HEK293 (cell line): ENCODE measurements around the gene OVCH2.

ENCODE experiments used
- CTCF ChIA-PET: fragments of 350-600 bp; formaldehyde crosslinking; extraction: SDS; loops from one replicate; lab custom pipeline; 2021; ENCODE audit warnings: antibody characterized with exemption; lab: Yijun Ruan, JAX
- POLR2A ChIA-PET: fragments of 300-600 bp; formaldehyde crosslinking; extraction: SDS; loops from one replicate; lab custom pipeline; 2020; ENCODE audit warnings: antibody characterized with exemption, inconsistent platforms; lab: Yijun Ruan, JAX
- H3K27ac ChIP-seq: fragments of 200-500 bp; sonication (Bioruptor generic); 2 replicates; pipeline ENCODE4 v1.5.1; 2014; ENCODE audit warnings: low read depth, low read length, control low read depth, inconsistent platforms; ENCODE audit errors: extremely low read depth
- H3K36me3 ChIP-seq, 2 experiments: fragments of 200-500 bp in 1 of 2; sonication (Bioruptor generic) in 1 of 2; 1 replicate in 1 of 2; 2 replicates in 1 of 2; pipeline ENCODE4 v1.5.1; 2014 to 2017; ENCODE audit warnings: inconsistent platforms in 2 of 2, low read length in 2 of 2; ENCODE audit not compliant: control insufficient read depth in 2 of 2, insufficient read depth in 1 of 2
- H3K4me1 ChIP-seq: fragments of 200-500 bp; sonication (Bioruptor generic); 2 replicates; pipeline ENCODE4 v1.5.1; 2014; ENCODE audit warnings: mild to moderate bottlenecking, low read length, inconsistent platforms; ENCODE audit not compliant: control insufficient read depth, insufficient read depth
- H3K4me3 ChIP-seq: 2 replicates; pipeline ENCODE4 v1.5.1; 2011; ENCODE audit warnings: low read depth, mild to moderate bottlenecking, control low read depth, low read length, moderate library complexity
- H3K9me3 ChIP-seq: fragments of 200-500 bp; sonication (Bioruptor generic); 2 replicates; pipeline ENCODE4 v1.5.1; 2014; ENCODE audit warnings: low read depth, low read length, inconsistent platforms; ENCODE audit not compliant: control insufficient read depth, insufficient read depth
- GLI4 ChIP-seq: fragments of 450-650 bp; formaldehyde crosslinking; IDR thresholded peaks from 2 replicates; pipeline ENCODE4 v1.5.1; 2016; ENCODE audit warnings: missing biosample characterization, missing genetic modification characterization
- HOXC10 ChIP-seq: sonication (generic); formaldehyde crosslinking; IDR thresholded peaks from 2 replicates; pipeline ENCODE4 v1.8.1; 2023; ENCODE audit warnings: mild to moderate bottlenecking, missing genetic modification reagents
- MYNN ChIP-seq: fragments of 450-650 bp; formaldehyde crosslinking; IDR thresholded peaks from 2 replicates; pipeline ENCODE4 v1.5.1; 2016; ENCODE audit warnings: missing biosample characterization, missing genetic modification characterization, borderline replicate concordance
- TCF7L2 ChIP-seq: IDR thresholded peaks from 2 replicates; pipeline ENCODE4 v1.6.1; 2011; ENCODE audit warnings: low read depth, mild to moderate bottlenecking, inconsistent platforms, low read length, moderate library complexity, borderline replicate concordance
- ZFP3 ChIP-seq: fragments of 450-650 bp; formaldehyde crosslinking; IDR thresholded peaks from 2 replicates; pipeline ENCODE4 v1.5.1; 2016; ENCODE audit warnings: low read depth, missing biosample characterization, missing genetic modification characterization
- ZNF324 ChIP-seq: fragments of 450-650 bp; formaldehyde crosslinking; IDR thresholded peaks from 2 replicates; pipeline ENCODE4 v1.5.1; 2016; ENCODE audit warnings: missing biosample characterization, missing genetic modification characterization
- ZNF423 ChIP-seq: fragments of 450-650 bp; formaldehyde crosslinking; IDR thresholded peaks from 2 replicates; pipeline ENCODE4 v1.5.1; 2016; ENCODE audit warnings: missing biosample characterization, missing genetic modification characterization
- ZNF426 ChIP-seq: fragments of 450-650 bp; formaldehyde crosslinking; IDR thresholded peaks from 2 replicates; pipeline ENCODE4 v1.5.1; 2017; ENCODE audit warnings: missing biosample characterization, missing genetic modification characterization, mild to moderate bottlenecking, inconsistent platforms, moderate library complexity
- ZNF501 ChIP-seq: fragments of 450-650 bp; formaldehyde crosslinking; IDR thresholded peaks from 2 replicates; pipeline ENCODE4 v1.5.1; 2016; ENCODE audit warnings: missing biosample characterization, missing genetic modification characterization
- ZNF521 ChIP-seq: fragments of 450-650 bp; formaldehyde crosslinking; IDR thresholded peaks from 2 replicates; pipeline ENCODE4 v1.5.1; 2017; ENCODE audit warnings: missing biosample characterization, mild to moderate bottlenecking, missing genetic modification characterization
- ZNF549 ChIP-seq: fragments of 450-650 bp; IDR thresholded peaks from 2 replicates; pipeline ENCODE4 v1.5.1; 2018; ENCODE audit warnings: missing biosample characterization, missing genetic modification characterization, mild to moderate bottlenecking, inconsistent platforms, moderate library complexity
- ZNF654 ChIP-seq: fragments of 450-650 bp; formaldehyde crosslinking; IDR thresholded peaks from 2 replicates; pipeline ENCODE4 v1.5.1; 2016; ENCODE audit warnings: low read depth, missing biosample characterization, missing genetic modification characterization
- ZNF664 ChIP-seq: fragments of 450-650 bp; formaldehyde crosslinking; IDR thresholded peaks from 2 replicates; pipeline ENCODE4 v1.5.1; 2016; ENCODE audit warnings: missing biosample characterization, missing genetic modification characterization
- ZNF701 ChIP-seq: fragments of 450-650 bp; formaldehyde crosslinking; IDR thresholded peaks from 2 replicates; pipeline ENCODE4 v1.5.1; 2016; ENCODE audit warnings: missing biosample characterization, missing genetic modification characterization
- ZSCAN23 ChIP-seq: fragments of 450-650 bp; formaldehyde crosslinking; IDR thresholded peaks from 2 replicates; pipeline ENCODE4 v1.5.1; 2016; ENCODE audit warnings: missing biosample characterization, missing genetic modification characterization
- TF ChIP-seq, protein P1 (sequence below): fragments of 450-650 bp; formaldehyde crosslinking; IDR thresholded peaks from 2 replicates; pipeline ENCODE4 v1.5.1; 2016; ENCODE audit warnings: missing biosample characterization, missing genetic modification characterization
- TF ChIP-seq, protein P2 (sequence below): fragments of 450-650 bp; formaldehyde crosslinking; IDR thresholded peaks from 2 replicates; pipeline ENCODE4; 2016; ENCODE audit warnings: missing biosample characterization, missing genetic modification characterization
- TF ChIP-seq, protein P3 (sequence below): fragments of 450-650 bp; formaldehyde crosslinking; IDR thresholded peaks from 2 replicates; pipeline ENCODE4 v1.5.1; 2016; ENCODE audit warnings: missing biosample characterization, missing genetic modification characterization
- TF ChIP-seq, protein P4 (sequence below): fragments of 450-650 bp; formaldehyde crosslinking; conservative IDR thresholded peaks from 2 replicates; pipeline ENCODE4 v1.5.1; 2016; ENCODE audit warnings: low read depth, missing biosample characterization, missing genetic modification characterization

Gene OVCH2

DNA sequence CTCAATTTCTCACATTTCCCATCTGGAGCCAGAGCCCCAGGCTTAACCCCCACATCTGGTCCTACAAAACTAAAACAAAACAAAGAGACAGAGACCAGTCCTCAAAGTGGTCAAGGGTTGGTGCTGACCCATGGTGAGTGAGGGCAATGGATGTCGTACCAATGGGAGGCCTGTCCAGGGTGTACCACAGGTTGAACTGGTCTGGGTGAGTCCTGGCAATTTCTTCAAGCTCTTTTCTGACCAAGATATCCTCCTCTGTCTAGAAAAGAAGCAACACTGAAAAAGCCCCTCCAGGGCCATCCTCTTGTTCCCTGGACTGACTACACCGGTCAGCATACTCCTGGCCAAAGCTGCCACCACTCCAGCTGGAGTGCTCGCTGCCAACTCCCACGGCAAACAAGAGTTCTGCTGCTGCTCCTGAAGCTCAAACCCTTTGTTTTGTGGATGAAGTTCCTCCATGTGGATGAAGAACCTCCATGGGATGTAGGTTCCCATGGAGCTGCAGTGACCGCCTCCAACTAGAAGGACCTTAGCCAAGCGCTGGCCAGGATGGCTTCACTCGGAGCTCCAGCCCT, 39.9 kb downstream of the OVCH2 start:
- ChIA-PET POLR2A (no interaction called here), CTCF (interaction anchor here (0.6 to 3.5 kb wide), 29 partner anchors 9 to 854 kb away, joined by 3 to 46 read pairs (median 4); partner anchors contain the start of gene PPFIBP2)
- Histone ChIP-seq H3K4me3 (no peak overlapping the region), H3K36me3 (no peaks in the 10 kb centered on the region), H3K9me3 (no peaks in the 10 kb centered on the region), H3K4me1 (no peaks in the 10 kb centered on the region), H3K27ac (no peak overlapping the region)
- TF ChIP-seq ZNF664 (tag by site-specific recombination) = no peak
- TF ChIP-seq HOXC10 (CRISPR knock-in tag) = no peak
- TF ChIP-seq ZFP3 (tag by site-specific recombination) = no peak
- no peak for TF ChIP-seq GLI4
- TF ChIP-seq ZNF654 (tag by site-specific recombination) = no peak
- TF ChIP-seq ZNF521 = no peak
- TF ChIP-seq, protein P1, sequence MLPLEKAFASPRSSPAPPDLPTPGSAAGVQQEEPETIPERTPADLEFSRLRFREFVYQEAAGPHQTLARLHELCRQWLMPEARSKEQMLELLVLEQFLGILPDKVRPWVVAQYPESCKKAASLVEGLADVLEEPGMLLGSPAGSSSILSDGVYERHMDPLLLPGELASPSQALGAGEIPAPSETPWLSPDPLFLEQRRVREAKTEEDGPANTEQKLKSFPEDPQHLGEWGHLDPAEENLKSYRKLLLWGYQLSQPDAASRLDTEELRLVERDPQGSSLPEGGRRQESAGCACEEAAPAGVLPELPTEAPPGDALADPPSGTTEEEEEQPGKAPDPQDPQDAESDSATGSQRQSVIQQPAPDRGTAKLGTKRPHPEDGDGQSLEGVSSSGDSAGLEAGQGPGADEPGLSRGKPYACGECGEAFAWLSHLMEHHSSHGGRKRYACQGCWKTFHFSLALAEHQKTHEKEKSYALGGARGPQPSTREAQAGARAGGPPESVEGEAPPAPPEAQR (tag by site-specific recombination) = no peak
- TF ChIP-seq ZNF701 (tag by site-specific recombination) = no peak
- TF ChIP-seq, protein P2, sequence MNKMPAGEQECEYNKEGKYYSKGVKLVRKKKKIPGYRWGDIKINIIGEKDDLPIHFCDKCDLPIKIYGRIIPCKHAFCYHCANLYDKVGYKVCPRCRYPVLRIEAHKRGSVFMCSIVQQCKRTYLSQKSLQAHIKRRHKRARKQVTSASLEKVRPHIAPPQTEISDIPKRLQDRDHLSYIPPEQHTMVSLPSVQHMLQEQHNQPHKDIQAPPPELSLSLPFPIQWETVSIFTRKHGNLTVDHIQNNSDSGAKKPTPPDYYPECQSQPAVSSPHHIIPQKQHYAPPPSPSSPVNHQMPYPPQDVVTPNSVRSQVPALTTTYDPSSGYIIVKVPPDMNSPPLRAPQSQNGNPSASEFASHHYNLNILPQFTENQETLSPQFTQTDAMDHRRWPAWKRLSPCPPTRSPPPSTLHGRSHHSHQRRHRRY (tag by site-specific recombination) = no peak
- TF ChIP-seq, protein P3, sequence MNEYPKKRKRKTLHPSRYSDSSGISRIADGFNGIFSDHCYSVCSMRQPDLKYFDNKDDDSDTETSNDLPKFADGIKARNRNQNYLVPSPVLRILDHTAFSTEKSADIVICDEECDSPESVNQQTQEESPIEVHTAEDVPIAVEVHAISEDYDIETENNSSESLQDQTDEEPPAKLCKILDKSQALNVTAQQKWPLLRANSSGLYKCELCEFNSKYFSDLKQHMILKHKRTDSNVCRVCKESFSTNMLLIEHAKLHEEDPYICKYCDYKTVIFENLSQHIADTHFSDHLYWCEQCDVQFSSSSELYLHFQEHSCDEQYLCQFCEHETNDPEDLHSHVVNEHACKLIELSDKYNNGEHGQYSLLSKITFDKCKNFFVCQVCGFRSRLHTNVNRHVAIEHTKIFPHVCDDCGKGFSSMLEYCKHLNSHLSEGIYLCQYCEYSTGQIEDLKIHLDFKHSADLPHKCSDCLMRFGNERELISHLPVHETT (tag by site-specific recombination) = no peak
- no peak for TF ChIP-seq ZNF501 (tag by site-specific recombination)
- TF ChIP-seq, protein P4, sequence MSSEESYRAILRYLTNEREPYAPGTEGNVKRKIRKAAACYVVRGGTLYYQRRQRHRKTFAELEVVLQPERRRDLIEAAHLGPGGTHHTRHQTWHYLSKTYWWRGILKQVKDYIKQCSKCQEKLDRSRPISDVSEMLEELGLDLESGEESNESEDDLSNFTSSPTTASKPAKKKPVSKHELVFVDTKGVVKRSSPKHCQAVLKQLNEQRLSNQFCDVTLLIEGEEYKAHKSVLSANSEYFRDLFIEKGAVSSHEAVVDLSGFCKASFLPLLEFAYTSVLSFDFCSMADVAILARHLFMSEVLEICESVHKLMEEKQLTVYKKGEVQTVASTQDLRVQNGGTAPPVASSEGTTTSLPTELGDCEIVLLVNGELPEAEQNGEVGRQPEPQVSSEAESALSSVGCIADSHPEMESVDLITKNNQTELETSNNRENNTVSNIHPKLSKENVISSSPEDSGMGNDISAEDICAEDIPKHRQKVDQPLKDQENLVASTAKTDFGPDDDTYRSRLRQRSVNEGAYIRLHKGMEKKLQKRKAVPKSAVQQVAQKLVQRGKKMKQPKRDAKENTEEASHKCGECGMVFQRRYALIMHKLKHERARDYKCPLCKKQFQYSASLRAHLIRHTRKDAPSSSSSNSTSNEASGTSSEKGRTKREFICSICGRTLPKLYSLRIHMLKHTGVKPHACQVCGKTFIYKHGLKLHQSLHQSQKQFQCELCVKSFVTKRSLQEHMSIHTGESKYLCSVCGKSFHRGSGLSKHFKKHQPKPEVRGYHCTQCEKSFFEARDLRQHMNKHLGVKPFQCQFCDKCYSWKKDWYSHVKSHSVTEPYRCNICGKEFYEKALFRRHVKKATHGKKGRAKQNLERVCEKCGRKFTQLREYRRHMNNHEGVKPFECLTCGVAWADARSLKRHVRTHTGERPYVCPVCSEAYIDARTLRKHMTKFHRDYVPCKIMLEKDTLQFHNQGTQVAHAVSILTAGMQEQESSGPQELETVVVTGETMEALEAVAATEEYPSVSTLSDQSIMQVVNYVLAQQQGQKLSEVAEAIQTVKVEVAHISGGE = no peak
- no peak for TF ChIP-seq TCF7L2
- TF ChIP-seq MYNN (tag by site-specific recombination) = no peak
- TF ChIP-seq ZNF426 = no peak
- no peak for TF ChIP-seq ZNF549 (tag by site-specific recombination)
- TF ChIP-seq ZNF423 = no peak
- no peak for TF ChIP-seq ZNF324
- TF ChIP-seq ZSCAN23 (tag by site-specific recombination) = no peak
